HUES6 (cell line): Measurements from ENCODE around the gene ADD2.

Source experiments
- H3K27ac ChIP-seq: 2 replicates; pipeline ENCODE4 v1.7.0; 2013; ENCODE audit warnings: low read depth, mild to moderate bottlenecking, low read length, inconsistent platforms
- H3K27me3 ChIP-seq: 2 replicates; pipeline ENCODE4 v1.6.1; 2013; ENCODE audit warnings: low read length; ENCODE audit not compliant: control insufficient read depth, insufficient read depth
- H3K36me3 ChIP-seq: 2 replicates; pipeline ENCODE4 v1.6.1; 2013; ENCODE audit warnings: low read length; ENCODE audit not compliant: control insufficient read depth, insufficient read depth
- H3K4me1 ChIP-seq: 2 replicates; pipeline ENCODE4 v1.6.1; 2013; ENCODE audit warnings: low read length; ENCODE audit not compliant: control insufficient read depth, insufficient read depth
- H3K4me3 ChIP-seq: 2 replicates; pipeline ENCODE4 v1.5.1; 2013; ENCODE audit warnings: low read depth, low read length
- H3K9ac ChIP-seq: one replicate; pipeline ENCODE4 v1.6.1; 2013; ENCODE audit warnings: mild to moderate bottlenecking, low read length
- H3K9me3 ChIP-seq: 2 replicates; pipeline ENCODE4 v1.6.1; 2013; ENCODE audit warnings: low read depth, low read length; ENCODE audit not compliant: control insufficient read depth, insufficient read depth

Gene ADD2

GRCh38 chr2:70608373-70608772 lies 159.6 kb downstream of the ADD2 start:
- Histone ChIP-seq H3K4me1 (no peaks in the 10 kb centered on the region), H3K4me3 (no peak overlapping the region), H3K27ac (no peak overlapping the region), H3K27me3 (peaks cover 4% of the 10 kb centered on the region; the same call in 1 of the 2 replicates), H3K9me3 (no peaks in the 10 kb centered on the region), H3K36me3 (no peaks in the 10 kb centered on the region), H3K9ac (no peak overlapping the region)

- no peaks in the 10 kb centered on the region for H3K36me3 ChIP-seq
- H3K27me3 ChIP-seq: peaks cover 4% of the 10 kb centered on the region; the same call in 1 of the 2 replicates
Observed at GRCh38 chr2:70607121-70607561, 160.9 kb downstream of the ADD2 start.

More at GRCh38 chr2:70607121-70607561, 160.9 kb downstream of the ADD2 start:
- Histone ChIP-seq H3K4me1 (no peaks in the 10 kb centered on the region), H3K9me3 (no peaks in the 10 kb centered on the region), H3K4me3 (no peak overlapping the region), H3K27ac (no peak overlapping the region), H3K9ac (no peak overlapping the region)
